CD4-positive, alpha-beta T cell treated with Interferon alpha-2 for 1 hour (primary cell): ENCODE results near the gene AMIGO2.

ENCODE experiments used
- DNase-seq, 2 donors: peaks; one replicate each; pipeline ENCODE4 v3.0.0-alpha.2; 2020 to 2022

AMIGO2 gene

DNA sequence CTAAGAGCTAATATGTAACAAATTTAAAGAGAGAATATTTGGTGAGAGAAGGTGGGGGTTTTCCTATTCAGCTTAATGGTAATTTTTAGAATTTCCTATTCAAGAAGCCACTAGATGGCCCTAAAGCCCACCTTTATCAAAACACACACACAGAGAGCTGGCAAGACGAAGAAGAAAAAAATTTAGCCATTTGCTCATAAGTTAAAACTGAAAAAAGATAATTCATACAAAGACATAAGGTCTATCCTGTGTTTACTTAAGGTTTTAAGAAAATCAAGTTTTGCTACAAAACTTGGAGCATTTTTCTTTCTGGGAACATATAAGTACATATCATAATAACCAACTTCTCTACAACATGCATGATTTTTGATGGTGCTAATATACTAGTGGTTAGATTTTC, 47.1 kb downstream of the AMIGO2 start:
- DNase-seq, result peak in 1 of 2 donors; percentile 77

DNA sequence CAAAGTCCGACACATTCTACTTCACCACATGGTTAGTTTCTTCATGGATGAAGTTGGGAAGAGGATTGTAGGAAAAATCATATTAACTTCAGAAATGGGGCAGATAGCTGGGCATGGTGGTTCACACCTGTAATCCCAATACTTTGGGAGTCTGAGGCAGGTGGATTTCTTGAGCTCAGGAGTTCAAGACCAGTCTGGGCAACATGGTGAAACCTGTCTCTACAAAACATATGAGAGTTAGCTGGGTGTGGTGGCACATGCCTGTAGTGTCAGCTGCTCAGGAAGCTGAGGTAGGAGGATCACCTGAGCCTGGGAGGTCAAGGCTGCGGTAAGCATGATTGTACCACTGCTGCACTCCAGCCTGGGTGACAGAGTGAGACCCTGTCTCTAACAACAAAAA, 49.9 kb downstream of the AMIGO2 start:
- DNase-seq, result no peak

DNA sequence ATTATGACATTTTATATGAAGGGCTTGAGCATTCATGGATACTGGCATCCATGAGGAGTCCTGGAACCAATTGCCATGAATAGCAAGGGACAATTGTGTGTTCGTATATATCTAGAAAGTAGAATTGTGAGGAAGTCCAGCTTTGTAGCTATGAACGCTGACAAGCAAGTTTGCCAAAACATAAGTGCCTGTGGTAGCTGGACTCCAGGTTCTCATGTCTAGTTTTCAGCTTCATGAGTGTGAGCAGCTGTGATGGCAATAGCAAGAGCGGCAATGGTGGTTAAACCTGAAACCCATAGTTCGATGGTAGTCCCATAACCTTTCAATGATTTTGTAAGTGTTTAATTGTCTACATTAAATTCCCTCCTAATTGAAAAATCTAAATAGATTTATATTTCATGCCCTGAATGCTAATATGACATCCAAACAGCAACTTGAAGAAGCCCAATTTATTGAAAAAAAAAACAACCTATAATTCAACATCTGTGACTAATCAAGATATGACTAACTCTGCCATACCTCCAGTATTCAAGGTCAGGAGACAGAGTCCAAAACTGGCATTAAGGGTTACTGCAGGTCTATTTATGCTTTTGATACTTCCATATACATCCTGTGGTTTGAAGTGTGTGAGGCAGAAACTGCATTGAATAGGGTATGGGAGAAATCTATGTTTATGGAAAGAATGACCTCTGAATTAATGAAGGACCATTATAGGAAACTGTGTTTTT, 50.6 kb downstream of the AMIGO2 start:
- DNase-seq, result no peak

DNA sequence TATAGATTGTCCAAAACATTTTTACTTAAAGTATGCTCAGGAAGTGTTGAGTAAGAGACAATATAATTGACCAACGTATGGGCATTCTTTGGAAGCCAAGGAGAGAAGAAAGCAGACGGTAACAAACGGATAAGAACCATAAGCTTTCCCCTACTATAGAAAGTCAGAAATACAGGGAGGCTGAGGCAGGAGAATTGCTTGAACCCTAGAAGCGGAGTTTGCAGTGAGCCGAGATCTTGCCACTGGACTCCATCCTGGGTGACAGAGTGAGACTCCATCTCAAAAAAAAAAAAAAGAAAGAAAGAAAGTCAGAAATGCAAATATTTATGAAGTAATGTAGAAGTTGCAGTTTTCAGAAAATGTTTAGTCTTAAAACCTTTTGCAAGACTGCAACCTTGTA, 51.6 kb downstream of the AMIGO2 start:
- no peak for DNase-seq
